Activated CD4-positive, CD25-positive, alpha-beta regulatory T cell (primary cell): Measurements from ENCODE around the gene BCAP29.

Experiments used
- DNase-seq, 4 experiments: peaks; one replicate each; lab custom pipeline; 2025; lab: John Stamatoyannopoulos, UW

BCAP29 gene

GRCh38 chr7:107581387-107582013 is 1.5 kb downstream of the BCAP29 start:
- DNase-seq: no peak

- no peak for DNase-seq
These were observed 2.8 kb downstream of the BCAP29 start for GRCh38 chr7:107582875-107583274.

DNA sequence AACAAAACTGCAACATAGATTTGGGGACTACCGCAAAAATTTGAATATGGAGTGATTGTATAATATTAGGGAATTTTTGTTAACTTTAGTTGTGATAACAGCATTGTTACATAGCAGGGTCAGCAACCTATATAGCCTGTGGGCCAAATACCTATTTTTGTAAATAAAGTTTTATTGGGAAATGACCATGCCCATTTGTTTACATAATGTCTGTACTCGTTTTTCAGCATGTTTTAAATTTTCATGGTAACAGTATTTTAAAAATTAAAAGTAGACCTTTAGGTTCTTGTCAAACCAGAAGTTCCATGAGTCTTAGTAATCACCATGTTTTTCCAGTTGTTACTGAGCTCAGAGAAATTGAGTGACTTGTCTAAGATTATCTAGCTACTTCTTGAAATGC is 4.7 kb downstream of the BCAP29 start:
- no peak for DNase-seq

GRCh38 chr7:107588529-107589130 is 8.6 kb downstream of the BCAP29 start:
- DNase-seq: no peak

GRCh38 chr7:107591421-107591820 is 11.4 kb downstream of the BCAP29 start:
- no peak for DNase-seq

GRCh38 chr7:107592361-107593024 is 12.4 kb downstream of the BCAP29 start:
- DNase-seq: no peak

GRCh38 chr7:107593025-107593410 is 13.0 kb downstream of the BCAP29 start:
- DNase-seq: no peak

GRCh38 chr7:107594961-107595737 is 15.1 kb downstream of the BCAP29 start:
- DNase-seq: no peak

GRCh38 chr7:107596881-107597581 is 17.0 kb downstream of the BCAP29 start:
- DNase-seq: no peak

DNA sequence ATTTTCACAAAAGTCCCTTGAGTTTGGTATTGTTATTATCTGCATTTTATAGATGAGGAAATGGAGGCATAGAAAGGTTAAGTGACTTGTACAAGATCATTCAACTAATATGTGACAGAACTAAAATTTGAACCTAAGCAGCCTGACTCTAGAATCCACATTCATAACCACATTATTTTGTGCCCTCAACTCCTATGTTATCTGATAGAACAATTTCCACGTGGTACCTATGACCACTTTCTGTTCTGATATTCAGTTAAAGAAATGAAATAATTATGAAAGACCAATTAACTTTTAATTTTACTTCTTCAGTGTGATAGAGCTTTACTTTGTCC is 17.5 kb downstream of the BCAP29 start:
- no peak for DNase-seq

GRCh38 chr7:107597953-107598352 is 17.9 kb downstream of the BCAP29 start:
- DNase-seq: no peak

- no peak for DNase-seq
These were observed 19.2 kb downstream of the BCAP29 start for GRCh38 chr7:107599262-107599661.

- DNase-seq: no peak
These were observed 20.8 kb downstream of the BCAP29 start for GRCh38 chr7:107600816-107601215.

GRCh38 chr7:107605218-107605815 is 25.3 kb downstream of the BCAP29 start:
- DNase-seq: no peak

GRCh38 chr7:107606303-107606702 is 26.3 kb downstream of the BCAP29 start:
- no peak for DNase-seq

- DNase-seq: no peak
These were observed 29.8 kb downstream of the BCAP29 start for GRCh38 chr7:107609811-107610261.

- DNase-seq: no peak
These were observed 30.3 kb downstream of the BCAP29 start for GRCh38 chr7:107610323-107610722.

DNA sequence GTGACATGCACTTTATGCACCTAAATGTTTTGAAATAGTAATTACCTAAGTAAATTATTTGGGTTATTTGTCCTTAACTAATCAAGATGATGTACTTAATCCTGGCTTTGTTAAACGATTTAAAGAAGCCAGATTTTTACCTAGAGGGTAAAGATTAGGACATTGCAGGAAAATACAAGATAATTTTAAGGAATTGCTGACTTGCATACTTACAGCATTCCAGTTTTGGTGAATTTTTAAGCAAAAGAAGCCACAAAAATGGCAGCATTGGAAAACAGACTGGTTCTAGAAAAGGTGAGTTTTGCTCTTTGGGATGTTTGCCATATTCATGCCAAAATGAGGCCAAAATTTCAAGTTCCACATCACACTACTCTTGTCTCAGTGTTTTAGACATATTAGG is 33.4 kb downstream of the BCAP29 start:
- no peak for DNase-seq

- no peak for DNase-seq
These were observed 33.9 kb downstream of the BCAP29 start for GRCh38 chr7:107613948-107614347.

GRCh38 chr7:107614425-107614824 is 34.4 kb downstream of the BCAP29 start:
- DNase-seq: no peak

GRCh38 chr7:107615910-107616680 is 36.0 kb downstream of the BCAP29 start:
- DNase-seq: no peak
